ENCODE results near the gene NMNAT3.
"Not testable (repeated sequence)": the region's sequence is repeated elsewhere in the genome, so short reads cannot be mapped to it uniquely, and the experiment has no call there.

The NMNAT3 gene

DNA sequence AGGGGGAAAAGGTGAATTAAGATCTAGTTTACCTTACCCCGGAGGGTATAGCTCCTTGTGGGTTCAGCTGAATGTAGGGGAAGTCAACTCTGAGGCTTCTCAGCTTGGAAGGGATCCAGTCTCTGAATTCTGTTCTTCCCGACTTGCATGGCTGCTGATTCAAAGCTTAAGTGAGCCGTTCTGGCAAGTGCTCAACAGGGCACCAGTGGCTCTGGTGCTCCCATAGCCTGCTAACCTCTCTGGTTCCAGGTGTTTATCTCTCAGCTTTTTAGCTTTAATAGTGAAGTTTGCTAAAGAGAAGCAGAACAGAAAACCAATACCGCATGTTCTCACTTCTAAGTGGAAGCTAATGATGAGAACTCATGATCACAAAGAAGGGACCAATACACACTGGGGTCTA lies 92.0 kb downstream of the NMNAT3 start:
- DNase-seq (ENCODE audit: low read depth in 1 of 2, low spot score in 1 of 2) = no peak

DNA sequence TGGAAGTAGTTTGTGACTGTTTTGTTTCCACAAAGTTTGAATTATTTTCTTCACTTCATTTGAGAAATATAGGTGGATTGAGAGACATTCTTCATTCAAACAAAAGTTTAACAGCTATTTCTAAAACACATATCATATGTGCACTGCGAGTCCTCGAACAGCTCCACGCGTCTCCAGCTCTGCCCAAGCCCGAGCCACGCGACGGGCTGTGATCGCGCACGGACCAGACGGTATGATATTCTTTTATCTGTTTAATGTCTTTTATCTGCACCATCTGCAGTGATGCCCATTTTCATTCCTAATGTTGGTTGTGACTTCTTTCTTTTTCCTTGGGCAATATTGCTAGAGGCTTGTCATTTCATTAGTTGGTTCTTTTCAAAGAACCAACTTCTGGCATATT lies 94.1 kb downstream of the NMNAT3 start:
- DNase-seq (ENCODE audit: low read depth in 1 of 2, low spot score in 1 of 2) = not testable (repeated sequence)

DNA sequence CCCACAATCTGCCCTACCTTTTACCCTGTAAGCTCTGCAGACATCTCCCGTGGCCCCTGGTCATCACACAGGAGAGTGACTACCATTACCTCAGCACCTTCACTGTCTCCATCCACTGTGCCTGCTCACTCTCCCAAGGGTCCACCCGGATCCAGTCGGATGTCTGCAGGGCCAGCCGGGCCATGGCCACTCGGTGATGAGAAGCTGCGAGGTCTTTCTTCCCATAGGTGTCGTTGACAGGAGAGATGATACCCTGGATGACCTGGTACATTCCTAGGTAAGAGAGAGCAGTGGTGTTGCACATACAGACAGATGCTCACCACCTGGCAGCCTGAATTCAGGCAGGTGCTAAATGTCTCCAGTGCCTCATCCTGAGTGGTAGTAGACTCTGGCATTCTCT lies 99.0 kb downstream of the NMNAT3 start:
- no peak for DNase-seq (ENCODE audit: low read depth in 1 of 2, low spot score in 1 of 2)

DNA sequence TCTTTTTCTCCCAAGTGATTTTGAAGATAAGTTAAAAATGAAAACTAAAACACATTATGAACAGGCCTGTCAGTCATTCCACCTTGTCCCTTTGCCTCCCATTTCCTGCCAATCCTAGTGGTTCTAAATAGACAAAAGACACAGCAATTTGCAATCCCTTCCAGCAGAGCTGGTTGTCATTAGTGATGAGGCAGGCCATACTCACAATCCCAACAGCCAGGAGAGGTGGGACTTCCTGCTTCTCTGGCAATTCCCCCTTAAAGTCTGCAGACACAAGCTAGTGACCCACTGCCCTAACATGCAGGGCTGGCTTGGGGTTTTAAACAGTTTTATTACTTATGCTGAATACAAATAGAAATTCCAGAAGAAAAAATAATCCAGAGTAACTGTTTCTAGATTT lies 99.9 kb downstream of the NMNAT3 start:
- no peak for DNase-seq (ENCODE audit: low read depth in 1 of 2, low spot score in 1 of 2)

DNA sequence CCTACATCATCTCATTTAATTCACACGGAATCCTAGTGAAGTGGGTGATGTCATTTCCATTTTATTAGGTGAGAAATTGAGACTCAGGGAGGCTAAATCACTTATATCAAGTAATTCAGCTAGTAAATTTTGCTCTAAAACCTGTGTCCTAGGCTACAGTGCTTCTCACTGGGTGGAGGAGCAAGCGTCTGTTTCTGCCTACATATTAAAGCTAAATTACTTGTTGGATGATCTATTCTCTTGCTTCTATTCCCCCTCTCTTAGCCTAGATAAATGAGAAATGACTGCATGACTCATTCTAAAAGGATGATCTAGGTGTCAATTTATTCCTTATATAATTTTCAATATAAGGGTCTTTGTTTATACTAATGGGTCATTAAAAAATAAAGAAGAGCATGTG lies 100.4 kb downstream of the NMNAT3 start:
- DNase-seq (ENCODE audit: low read depth in 1 of 2, low spot score in 1 of 2) = no peak

DNA sequence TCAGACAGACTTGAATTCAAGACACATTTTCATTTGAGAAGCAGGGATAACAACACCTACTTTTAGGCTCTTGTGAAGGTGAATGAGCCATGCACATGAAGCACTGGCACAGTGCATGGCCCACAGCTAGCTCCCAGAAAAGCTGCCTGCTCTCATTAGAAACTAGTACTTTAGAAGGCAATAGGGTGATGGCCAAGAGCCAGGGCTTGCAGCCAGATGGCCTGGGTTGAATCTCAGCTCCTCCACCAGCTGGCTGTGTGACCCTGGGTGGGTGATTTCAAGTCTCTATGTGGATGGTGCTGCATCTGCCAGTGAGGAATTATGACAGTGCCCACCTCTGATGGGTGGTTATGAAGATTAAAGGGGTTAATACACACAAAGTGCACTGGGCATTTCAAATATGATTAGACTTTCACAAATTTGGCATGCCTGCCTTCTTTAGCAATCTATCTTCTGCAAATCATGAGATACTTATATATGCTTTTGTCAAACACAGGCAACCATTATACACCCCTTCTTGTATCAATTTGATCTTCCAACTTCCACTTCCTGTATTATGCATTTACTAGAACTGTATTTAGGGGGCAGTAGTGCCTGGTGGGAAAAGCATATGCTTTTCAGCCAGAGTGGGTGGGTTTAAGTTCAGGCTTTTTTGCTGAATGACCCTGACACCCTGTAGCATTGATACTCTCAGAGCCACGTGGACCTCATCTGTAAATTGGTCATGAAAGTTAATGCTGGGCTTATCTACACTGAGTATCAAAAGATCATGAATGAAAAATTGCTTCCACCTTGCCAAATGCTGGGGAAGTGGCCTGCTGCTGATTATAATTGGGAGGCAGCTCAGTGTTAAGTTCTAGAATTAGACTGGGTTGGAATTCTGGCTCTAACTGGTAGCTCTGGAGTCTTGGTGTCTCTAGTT lies 103.5 kb downstream of the NMNAT3 start:
- DNase-seq (ENCODE audit: low read depth in 1 of 2, low spot score in 1 of 2) = no peak

DNA sequence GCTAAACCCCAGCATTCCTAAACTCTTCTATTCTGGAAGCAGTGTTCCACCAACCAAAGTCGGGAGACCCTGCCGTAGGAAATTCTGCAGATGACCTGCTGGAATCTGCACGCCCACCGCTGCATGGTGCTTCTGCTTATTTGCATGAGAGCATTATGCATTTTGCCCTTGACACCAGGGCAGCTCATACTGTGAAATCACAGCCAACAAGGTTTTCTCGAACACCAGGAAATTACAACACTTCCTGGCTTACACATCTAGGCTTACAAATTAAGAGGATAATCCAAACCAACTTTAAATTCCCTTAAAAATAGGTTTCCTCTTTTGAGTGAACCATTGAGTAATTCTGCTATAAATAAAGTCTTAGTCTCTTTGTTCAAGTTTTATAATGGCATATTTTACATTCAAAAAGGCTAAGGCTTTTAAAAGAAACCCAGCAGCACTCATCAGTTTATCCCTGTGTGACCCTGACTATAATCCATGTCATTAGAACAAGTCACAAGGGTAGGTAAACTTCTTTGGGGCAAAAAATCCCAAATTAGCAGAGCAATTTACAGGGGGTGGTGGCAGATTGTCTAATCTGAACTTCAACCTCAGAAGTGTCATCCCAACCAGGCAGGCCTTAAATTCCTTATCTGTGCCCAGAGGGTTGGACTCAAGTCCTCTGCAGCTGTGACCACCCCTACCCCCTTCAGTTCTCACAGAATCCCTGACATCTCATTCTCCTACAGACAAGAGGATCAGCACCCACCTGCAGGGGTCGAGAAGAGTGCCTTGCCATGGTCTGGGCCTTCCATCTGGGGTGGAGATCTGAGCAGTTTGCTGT lies 104.7 kb downstream of the NMNAT3 start:
- no peak for DNase-seq (ENCODE audit: low read depth in 1 of 2, low spot score in 1 of 2)

DNA sequence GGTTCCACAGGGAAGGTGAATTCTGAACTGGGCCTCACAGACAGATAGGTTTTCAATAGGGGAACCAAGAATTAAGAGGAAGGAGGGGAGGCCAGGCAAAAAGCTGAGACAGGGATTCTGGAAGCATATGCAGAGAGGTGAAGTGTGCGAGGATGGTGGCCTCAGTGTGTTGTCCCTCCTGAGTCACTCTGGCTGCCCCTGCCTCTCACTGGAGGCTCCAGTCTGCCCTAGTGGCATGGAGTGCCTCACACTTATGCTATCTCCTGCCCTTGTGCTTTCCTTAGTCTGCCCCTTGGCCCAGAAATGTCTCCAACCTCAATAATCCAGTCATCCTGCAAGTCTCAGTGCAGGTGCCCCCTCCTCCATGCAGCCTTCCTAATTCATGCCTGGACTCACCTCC lies 106.1 kb downstream of the NMNAT3 start:
- no peak for DNase-seq (ENCODE audit: low read depth in 1 of 2, low spot score in 1 of 2)

DNA sequence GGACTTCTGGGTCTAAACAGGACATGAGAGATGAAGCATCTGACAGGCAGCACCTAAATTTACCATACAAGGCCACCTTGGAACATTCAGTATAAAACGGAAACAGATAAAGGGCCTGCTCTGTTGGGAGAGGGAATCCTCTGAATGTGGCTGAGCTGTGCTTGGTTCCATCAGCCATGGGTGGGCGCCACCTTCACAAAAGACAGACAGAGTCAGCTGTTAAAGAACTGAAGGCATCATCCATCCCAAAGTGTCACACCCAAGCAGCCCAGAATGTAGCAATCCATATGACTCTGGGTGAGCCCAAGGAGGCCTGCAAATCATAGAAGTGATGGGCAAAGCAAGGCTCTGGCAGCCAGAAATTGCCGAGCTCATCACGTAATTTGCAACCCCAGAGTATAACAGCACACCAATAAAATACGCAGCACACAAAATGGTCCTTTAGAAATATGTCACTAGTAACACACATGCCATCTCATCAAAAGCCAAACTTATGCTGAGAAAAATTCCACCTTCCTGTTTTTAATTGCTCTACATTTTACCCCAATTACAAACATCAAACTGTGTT lies 113.4 kb downstream of the NMNAT3 start:
- DNase-seq (ENCODE audit: low read depth in 1 of 2, low spot score in 1 of 2) = no peak

DNA sequence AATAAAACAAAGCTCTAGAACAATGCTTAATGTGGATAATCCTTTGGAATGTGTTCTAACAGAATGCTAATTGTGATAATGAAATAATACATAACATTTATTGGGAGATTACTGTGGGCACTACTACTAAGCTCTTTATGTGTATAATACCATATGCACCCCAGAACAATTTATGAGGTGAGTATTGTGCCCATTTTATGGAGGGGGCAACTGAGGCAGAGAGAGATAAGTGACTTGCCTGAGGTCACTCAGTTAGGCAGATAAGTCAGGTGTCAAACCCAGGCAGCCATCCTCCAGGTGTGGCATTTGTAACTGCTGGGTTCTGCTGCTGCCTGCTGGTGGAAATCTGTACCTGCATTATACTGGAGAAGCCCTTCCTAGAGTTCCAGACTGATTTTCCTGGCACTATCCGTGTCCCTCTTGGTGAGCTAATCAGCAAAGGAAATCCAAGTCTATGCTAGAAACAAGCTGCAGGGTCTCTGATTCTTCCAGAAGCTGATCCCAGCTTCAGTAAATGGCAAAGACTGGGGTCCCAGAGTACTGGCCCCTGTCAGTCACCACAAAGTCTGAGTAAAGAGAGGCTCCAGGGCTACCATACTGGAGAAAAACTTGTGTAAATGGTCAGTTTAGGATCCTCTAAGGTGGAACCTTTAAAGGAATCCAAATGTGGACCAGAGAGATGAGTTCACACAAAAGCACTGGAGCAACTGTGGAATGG lies 115.7 kb downstream of the NMNAT3 start:
- no peak for DNase-seq (ENCODE audit: low read depth in 1 of 2, low spot score in 1 of 2)

DNA sequence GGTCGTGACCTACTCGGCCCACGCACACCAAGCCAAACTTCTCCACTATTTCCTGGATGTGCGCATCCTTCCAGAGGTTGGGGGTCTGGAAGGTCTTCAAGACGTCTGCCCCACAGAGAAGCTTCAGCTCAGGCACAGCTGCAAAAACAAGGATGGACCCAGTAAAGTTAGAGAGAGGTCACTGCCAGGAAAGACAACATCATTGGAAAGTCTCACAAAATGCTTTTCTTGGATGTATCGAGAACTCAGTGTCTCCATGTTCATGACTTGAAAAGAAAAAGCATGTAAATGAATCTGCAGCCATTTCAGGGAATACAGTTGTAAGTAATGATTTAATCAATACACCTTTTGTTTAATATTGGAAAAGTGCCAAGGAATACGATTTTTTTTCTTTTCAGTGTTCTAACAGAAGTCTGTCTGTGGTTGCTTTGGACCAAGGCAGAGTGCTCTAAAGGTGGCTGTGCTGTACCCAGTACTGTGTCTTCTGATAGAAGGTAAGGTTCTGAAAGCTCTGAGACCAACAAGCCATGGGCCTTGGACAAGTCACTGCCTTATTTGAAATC lies 116.4 kb downstream of the NMNAT3 start:
- DNase-seq (ENCODE audit: low read depth in 1 of 2, low spot score in 1 of 2) = no peak

DNA sequence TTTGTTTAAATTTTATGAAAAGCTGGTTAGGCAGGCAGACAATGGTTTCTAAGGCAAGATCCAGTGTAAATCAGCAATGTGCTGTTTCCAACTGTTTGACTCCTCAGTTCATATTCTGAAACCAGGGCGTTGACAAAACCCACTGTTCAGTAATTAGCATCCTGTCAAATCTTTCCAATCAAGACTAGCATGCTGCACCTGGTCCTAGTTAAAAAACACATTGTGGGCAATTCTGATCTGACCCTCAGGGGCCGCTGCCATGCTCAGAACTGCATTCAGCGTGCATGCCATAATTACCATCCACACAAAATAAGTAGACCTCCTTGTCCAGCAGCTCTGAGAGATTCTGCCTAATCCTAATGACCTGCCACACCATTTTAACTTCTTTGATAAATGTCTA lies 117.4 kb downstream of the NMNAT3 start:
- no peak for DNase-seq (ENCODE audit: low read depth in 1 of 2, low spot score in 1 of 2)

DNA sequence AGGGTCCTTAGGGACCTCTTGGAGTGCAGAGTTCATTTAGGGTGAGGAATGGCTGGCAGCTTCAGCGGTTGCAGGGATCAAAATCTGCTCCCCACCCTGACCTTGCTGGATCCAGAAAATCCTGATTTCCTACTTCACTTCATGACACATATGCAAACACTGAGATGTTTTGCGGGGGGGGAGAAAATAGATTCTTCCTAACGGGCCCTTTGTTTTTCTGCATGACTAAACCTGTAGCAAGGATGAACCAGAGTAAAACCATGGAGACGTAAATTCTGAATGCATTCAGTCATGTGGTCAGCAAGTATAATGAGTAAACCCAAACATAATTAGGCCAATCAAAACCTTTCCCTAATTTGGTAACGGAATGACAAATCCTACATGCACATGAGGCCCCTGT lies 118.2 kb downstream of the NMNAT3 start:
- no peak for DNase-seq (ENCODE audit: low read depth in 1 of 2, low spot score in 1 of 2)

DNA sequence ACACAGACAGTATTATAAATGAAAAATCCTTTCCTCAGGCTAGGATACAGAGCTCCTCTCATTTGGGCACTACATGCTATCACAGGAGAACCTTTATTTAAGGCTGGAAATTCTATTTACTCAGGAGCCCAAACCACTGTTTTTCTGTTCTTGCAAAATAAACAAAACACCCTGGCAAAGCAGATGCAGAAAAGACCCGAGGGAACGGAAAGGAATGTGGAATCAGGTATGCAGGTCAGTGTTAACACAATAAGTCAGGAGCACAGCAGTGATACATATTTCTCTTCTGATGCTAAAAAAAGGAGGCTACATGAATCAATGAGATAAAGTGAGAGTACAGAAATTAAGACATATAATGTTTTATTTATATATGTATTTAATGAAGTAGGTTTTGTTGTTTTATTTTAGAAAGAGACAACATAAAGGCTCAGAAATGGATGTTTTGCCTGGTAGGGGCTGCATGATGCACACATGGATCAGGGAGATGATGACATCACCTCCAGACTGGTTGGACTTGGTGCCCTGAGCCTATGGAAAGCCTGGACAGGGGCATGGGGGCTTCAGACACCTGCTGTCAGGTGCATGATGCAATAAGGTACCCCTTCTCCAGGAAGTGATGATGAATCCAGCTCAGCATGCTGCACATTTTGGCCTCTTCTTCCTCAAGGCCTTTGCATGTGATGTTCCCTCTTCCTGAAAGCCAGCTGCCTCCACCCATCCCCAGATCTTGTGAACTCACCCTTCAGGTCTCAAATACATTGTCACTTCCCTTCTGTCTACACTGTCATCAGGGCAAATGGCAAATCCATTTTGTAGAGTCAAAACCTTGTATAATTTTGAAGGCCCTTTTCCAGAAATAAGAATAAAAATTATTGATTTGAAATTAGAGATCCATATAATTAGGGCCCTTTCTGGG lies 119.2 kb downstream of the NMNAT3 start:
- no peak for DNase-seq (ENCODE audit: low read depth in 1 of 2, low spot score in 1 of 2)

DNA sequence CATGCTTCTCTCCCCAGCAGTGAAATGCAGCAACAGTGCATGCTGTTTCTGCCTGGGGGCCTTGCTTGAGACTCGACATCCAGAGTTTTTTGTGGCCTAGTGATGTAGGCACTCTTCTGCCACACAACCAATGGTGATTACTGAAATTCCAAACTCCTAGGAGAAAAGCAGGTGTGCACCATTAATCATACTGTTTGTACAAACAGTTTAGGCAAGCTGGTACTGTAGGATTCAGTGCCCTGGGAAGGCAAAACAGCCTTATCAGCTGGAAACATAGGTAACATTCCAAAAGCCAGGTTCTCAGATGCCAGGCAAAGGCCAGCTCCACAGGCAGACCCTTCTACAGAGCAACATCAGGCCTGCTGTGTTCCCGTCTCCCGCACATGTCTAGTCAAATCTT lies 120.7 kb downstream of the NMNAT3 start:
- DNase-seq (ENCODE audit: low read depth in 1 of 2, low spot score in 1 of 2) = no peak

DNA sequence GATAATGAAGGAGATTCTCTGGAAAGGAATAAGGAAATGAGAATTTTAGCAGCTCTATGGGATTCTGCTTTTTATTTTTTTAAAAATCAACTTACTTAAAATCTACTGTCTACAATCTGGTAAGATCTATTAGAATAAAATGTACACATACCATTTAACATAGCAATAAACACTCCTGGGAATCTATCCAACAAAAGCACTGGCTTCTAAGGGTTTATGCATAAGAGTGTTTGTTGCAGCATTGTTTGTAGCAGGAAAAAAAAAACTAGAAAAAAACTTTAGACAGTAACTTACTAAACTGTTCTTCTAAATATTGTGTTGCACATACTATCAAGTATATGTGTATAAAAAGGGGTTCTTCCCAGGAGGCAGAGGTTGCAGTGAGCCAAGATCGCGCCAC lies 122.5 kb downstream of the NMNAT3 start:
- no peak for DNase-seq (ENCODE audit: low read depth in 1 of 2, low spot score in 1 of 2)

DNA sequence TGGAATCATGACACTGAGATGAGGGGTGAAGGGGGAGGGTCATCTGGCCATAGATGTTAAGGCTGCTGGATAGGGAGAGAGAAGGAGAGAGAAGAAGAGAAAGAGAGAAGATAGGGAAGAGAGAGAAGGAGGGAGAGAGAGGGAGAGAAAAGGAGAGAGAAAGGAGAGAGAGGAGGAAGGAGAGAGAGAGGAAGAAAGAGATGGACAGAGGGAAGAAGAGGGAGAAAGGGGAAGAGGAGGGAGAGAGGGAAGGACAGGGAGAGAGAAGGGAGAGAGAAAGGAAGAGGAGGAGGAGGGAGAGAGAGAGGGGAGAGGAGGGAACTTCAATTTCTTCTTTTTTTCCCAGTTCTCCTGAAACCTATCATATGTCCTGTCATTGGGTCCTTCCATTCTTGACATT lies 123.1 kb downstream of the NMNAT3 start:
- DNase-seq (ENCODE audit: low read depth in 1 of 2, low spot score in 1 of 2) = no peak

DNA sequence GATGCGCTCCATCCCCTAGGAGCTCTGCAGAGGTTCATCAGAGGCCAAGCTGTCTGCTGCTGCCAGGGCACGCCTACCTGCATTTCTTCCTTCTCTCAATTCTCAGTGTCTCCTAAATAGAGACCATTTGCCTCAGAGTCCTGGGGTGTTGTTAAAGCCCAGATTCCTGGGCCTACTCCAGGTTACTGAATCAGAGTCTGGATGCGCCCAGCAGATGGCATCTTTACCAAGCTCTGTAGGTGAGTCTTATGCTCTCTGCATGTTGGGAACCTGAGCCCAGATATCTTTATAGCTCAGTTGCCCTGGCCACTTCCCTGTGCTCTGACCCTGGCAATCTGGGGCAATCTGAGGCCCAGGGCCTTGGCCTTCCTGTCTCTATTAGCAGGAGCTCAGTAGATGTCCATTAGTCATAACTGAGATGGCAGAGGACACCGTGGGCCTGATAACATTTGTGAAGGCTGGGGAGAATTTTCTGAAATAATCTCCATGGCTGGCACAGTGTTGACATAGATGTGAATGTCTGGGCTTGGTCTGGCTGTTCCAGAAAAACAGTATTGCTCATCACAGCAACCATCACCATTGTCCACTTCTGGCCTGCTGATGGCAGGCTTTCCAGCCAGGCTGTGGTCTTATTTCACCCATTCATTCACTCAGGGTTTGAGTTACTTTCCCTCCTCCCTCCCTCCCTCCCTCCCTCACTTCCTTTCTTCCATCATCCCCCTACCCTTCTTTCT lies 125.0 kb downstream of the NMNAT3 start:
- no peak for DNase-seq (ENCODE audit: low read depth in 1 of 2, low spot score in 1 of 2)

DNA sequence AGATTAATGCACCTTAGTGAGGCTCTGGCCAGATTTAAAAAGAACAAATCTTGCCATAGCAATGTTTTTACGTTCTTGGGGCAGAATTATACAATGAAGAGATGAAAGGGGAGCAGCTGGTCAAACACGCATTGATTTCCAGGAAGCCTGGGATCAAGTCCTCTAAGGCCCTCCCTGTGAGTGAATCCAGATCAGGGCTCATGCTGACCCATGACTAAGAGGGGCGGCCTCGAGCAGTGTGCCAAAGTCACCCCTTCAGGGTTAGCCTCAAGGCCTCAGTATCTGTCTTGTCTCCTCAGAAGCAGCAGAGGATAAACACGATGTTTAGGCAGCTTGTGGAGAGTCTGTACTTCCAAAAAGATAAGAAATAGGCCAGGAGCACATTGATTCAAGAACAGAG lies 129.0 kb downstream of the NMNAT3 start:
- DNase-seq (ENCODE audit: low read depth in 1 of 2, low spot score in 1 of 2) = no peak

Data from activated CD4-positive, alpha-beta T cell treated with anti-CD3 and anti-CD28 coated beads, Interleukin-2, amount 50 U/mL, for 24 hours (primary cell).